Right lobe of liver (tissue), 4 donors: ENCODE data around the gene ATP5MC2.

Source experiments
- CTCF ChIP-seq, 4 donors: fragments of 200-600 bp in 3 of 4; fragments of 450-650 bp in 1 of 4; IDR thresholded peaks; one replicate each; pipeline versions ENCODE4 v1.5.1 to v1.8.0; 2016 to 2022; ENCODE audit warnings: antibody characterized with exemption in 4 of 4, mild to moderate bottlenecking in 2 of 4
- POLR2A ChIP-seq: fragments of 450-650 bp; IDR thresholded peaks from one replicate; pipeline ENCODE4 v1.6.1; 2017; ENCODE audit warnings: antibody characterized with exemption, mild to moderate bottlenecking
- donor health status: DM: no; HTN: no; CAD: no.
- donor health status: DM: no; HTN: no; CAD: no.
- donor health status: DM: no; HTN: yes; CAD: no.

DNA sequence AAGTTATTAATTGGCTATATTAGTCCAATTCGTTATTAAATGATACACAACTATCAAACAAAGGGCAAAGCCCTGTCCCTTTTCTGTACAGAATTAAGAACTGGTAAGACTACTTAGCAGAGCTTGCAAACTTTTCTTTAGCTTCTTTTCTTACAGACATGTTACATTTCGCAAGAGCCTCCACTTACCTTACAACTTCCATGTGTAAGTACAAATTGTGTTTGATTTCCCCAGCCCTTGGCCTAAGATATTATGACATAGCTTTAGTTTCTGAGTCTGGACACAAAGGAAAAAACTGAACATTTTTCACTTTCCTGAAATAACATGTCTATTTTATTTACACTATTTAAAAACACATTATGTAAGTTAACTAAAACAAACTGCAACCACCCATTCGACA is 51.4 kb downstream of the ATP5MC2 start:
- no peak for TF ChIP-seq CTCF (IDR thresholded peaks at IDR 0.05)
- TF ChIP-seq POLR2A: no peak
